Neural progenitor cell (in vitro differentiated cells): ENCODE results near the gene VAV3. TPM values are rescaled to one million over a fixed set of nuclear protein-coding genes. Genes with fewer than 3 reads are reported as not detected.

Source experiments
- DNase-seq: peaks from one replicate; pipeline ENCODE4 v3.0.0-alpha.2; 2016; ENCODE audit warnings: low spot score
- H2AFZ ChIP-seq: fragments of 200-600 bp; sonication (generic); replicated peaks from 2 replicates; pipeline ENCODE4 v1.6.1; 2016; ENCODE audit warnings: antibody characterized with exemption
- H3F3A ChIP-seq: fragments of 200-600 bp; sonication (generic); 2 replicates; pipeline ENCODE4 v1.6.1; 2016; ENCODE audit warnings: antibody characterized with exemption, low read depth
- H3K27ac ChIP-seq: fragments of 200-600 bp; sonication (generic); 2 replicates; pipeline ENCODE4 v1.5.1; 2016; ENCODE audit warnings: mild to moderate bottlenecking
- H3K27me3 ChIP-seq: fragments of 200-600 bp; sonication (generic); 2 replicates; pipeline ENCODE4 v1.6.1; 2016; ENCODE audit warnings: mild to moderate bottlenecking, moderate library complexity
- H3K36me3 ChIP-seq: fragments of 200-600 bp; sonication (generic); 2 replicates; pipeline ENCODE4 v1.5.1; 2016
- H3K4me1 ChIP-seq: fragments of 200-600 bp; sonication (generic); 2 replicates; pipeline ENCODE4 v1.6.1; 2016; ENCODE audit warnings: mixed run types
- H3K4me2 ChIP-seq: fragments of 200-600 bp; sonication (generic); 2 replicates; pipeline ENCODE4 v1.6.1; 2016
- H3K4me3 ChIP-seq: fragments of 200-600 bp; sonication (generic); 2 replicates; pipeline ENCODE4 v1.5.1; 2016
- H3K79me2 ChIP-seq: fragments of 200-600 bp; sonication (generic); 2 replicates; pipeline ENCODE4 v1.6.1; 2016; ENCODE audit warnings: low read depth
- H3K9ac ChIP-seq: fragments of 200-600 bp; sonication (generic); 2 replicates; pipeline ENCODE4 v1.6.1; 2016
- H3K9me3 ChIP-seq: fragments of 200-600 bp; sonication (generic); 2 replicates; pipeline ENCODE4 v1.5.1; 2016; ENCODE audit warnings: low read depth
- H4K20me1 ChIP-seq: fragments of 200-600 bp; sonication (generic); 2 replicates; pipeline ENCODE4 v1.6.1; 2016; ENCODE audit warnings: low read depth
- H3K27ac Mint-ChIP-seq: 3 replicates; pipeline ENCODE4 v1.8.0; 2021; ENCODE audit warnings: mixed read lengths
- H3K27me3 Mint-ChIP-seq: 2 replicates; pipeline ENCODE4 v1.8.0; 2022; ENCODE audit warnings: low read depth, mild to moderate bottlenecking, inconsistent platforms, moderate library complexity, mixed read lengths; ENCODE audit not compliant: insufficient read depth
- H3K36me3 Mint-ChIP-seq: 3 replicates; pipeline ENCODE4 v1.8.0; 2021; ENCODE audit warnings: mixed read lengths
- H3K4me1 Mint-ChIP-seq: 3 replicates; pipeline ENCODE4 v1.8.0; 2021; ENCODE audit warnings: mixed read lengths
- H3K4me3 Mint-ChIP-seq: 3 replicates; pipeline ENCODE4 v1.8.0; 2021; ENCODE audit warnings: mild to moderate bottlenecking, moderate library complexity, mixed read lengths
- H3K9me3 Mint-ChIP-seq: 3 replicates; pipeline ENCODE4 v1.8.0; 2020; ENCODE audit warnings: mixed read lengths
- EZH2 ChIP-seq: fragments of 200-600 bp; sonication (generic); IDR thresholded peaks from 2 replicates; pipeline ENCODE4 v1.6.1; 2017; ENCODE audit warnings: antibody characterized with exemption, mild to moderate bottlenecking, moderate library complexity
- EZH2phosphoT487 ChIP-seq: fragments of 200-600 bp; sonication (generic); IDR thresholded peaks from 2 replicates; pipeline ENCODE4 v1.6.1; 2017; ENCODE audit warnings: antibody characterized with exemption
- total RNA-seq: library from RNA; depleted of rRNA; stranded (reverse); fragments of >200 nt; gene quantifications from 2 replicates; pipeline ENCODE4 v1.2.3, GENCODE V29; 2015; ENCODE audit warnings: low replicate concordance
- TF ChIP-seq, protein P1 (sequence below): fragments of 200-600 bp; sonication (generic); IDR thresholded peaks from 2 replicates; pipeline ENCODE4 v1.5.1; 2017; ENCODE audit warnings: antibody characterized with exemption, mild to moderate bottlenecking

Gene VAV3
- total RNA-seq, 1 donor from 2014 or later = 1.7 TPM

DNA sequence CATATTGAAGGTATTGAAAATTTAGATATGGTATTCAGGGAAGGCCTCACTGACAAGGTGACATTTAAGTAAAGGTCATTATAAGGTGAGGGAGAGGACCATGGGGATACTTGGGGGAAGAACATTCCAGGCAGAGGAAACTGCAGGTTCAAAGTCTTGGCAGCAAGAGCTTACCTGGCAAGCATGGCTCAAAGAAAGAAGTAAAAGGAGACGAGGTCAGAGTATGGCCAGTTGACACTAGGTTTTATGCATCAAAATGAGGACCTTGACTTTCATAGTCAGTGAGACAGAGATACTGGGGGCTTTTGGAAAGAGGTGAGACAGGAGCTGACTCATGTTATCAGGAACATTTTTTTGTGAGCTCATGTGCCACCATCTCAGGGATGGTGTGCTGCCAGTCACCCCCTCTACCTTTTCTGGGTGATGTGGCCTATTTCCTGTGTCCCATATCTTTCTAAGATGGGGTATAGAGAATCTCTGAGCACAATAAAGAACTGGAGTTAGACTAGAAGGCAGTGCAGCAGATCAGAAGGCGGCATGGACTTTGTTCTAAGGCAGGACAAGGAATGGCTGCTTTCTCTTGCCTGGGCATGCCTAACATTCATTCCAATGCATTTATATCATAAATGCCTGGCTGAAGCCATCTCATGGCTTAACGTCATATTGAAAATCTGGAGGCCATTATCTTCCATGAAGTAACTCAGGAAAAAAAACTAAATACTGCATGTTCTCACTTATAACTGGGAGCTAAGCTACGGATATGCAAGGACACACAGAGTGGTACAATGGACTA, 417.4 kb downstream of the VAV3 start:
- no peak overlapping the region for H3K4me3 ChIP-seq
- DNase-seq = no peak

DNA sequence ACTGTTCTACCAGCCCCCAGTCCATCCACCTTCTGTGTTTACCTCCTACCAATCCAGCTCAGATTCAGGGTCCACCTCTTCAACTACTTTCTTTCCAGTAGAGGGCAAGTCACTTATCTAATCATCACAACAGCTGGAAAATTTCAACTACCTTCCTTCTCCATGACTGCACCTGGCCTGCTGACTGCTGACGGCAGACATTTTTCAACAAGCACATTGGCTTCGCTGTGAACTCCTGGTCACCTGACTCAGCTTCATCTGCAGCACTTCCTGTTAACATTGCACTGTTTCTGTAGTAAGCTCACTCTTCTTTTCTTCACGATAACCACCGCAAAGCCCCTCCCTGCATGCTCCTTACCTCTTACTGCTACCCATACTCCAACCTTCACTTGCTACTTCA, 418.4 kb downstream of the VAV3 start:
- Histone ChIP-seq H3K27ac (no peak overlapping the region), H2AFZ (no peak overlapping the region), H3K4me3 (no peak overlapping the region), H3K27me3 (no peaks in the 10 kb centered on the region), H3K36me3 (no peaks in the 10 kb centered on the region), H3K4me2 (no peak overlapping the region), H4K20me1 (no peaks in the 10 kb centered on the region), H3K9me3 (no peaks in the 10 kb centered on the region), H3K79me2 (no peaks in the 10 kb centered on the region), H3K9ac (no peak overlapping the region), H3F3A (no peaks in the 10 kb centered on the region), H3K4me1 (no peaks in the 10 kb centered on the region)
- no peak overlapping the region for H3K4me3 Mint-ChIP-seq
- no peak overlapping the region for H3K27ac Mint-ChIP-seq
- H3K27me3 Mint-ChIP-seq = no peaks in the 10 kb centered on the region
- H3K4me1 Mint-ChIP-seq = no peaks in the 10 kb centered on the region
- TF ChIP-seq EZH2phosphoT487 (no peak), EZH2 (no peak)
- TF ChIP-seq, protein P1, sequence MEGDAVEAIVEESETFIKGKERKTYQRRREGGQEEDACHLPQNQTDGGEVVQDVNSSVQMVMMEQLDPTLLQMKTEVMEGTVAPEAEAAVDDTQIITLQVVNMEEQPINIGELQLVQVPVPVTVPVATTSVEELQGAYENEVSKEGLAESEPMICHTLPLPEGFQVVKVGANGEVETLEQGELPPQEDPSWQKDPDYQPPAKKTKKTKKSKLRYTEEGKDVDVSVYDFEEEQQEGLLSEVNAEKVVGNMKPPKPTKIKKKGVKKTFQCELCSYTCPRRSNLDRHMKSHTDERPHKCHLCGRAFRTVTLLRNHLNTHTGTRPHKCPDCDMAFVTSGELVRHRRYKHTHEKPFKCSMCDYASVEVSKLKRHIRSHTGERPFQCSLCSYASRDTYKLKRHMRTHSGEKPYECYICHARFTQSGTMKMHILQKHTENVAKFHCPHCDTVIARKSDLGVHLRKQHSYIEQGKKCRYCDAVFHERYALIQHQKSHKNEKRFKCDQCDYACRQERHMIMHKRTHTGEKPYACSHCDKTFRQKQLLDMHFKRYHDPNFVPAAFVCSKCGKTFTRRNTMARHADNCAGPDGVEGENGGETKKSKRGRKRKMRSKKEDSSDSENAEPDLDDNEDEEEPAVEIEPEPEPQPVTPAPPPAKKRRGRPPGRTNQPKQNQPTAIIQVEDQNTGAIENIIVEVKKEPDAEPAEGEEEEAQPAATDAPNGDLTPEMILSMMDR = no peak
- no peaks in the 10 kb centered on the region for H3K9me3 Mint-ChIP-seq
- no peak for DNase-seq
- no peaks in the 10 kb centered on the region for H3K36me3 Mint-ChIP-seq

More for the DNA sequence above, 417.4 kb downstream of the VAV3 start:
- Histone ChIP-seq H3K79me2 (no peaks in the 10 kb centered on the region), H3F3A (no peaks in the 10 kb centered on the region), H2AFZ (no peak overlapping the region), H3K27me3 (no peaks in the 10 kb centered on the region), H3K9me3 (no peaks in the 10 kb centered on the region), H3K9ac (no peak overlapping the region), H4K20me1 (no peaks in the 10 kb centered on the region), H3K4me1 (no peaks in the 10 kb centered on the region), H3K4me2 (no peak overlapping the region), H3K36me3 (no peaks in the 10 kb centered on the region), H3K27ac (no peak overlapping the region)
- Mint-ChIP-seq H3K27ac (no peak overlapping the region), H3K4me3 (no peak overlapping the region), H3K4me1 (no peaks in the 10 kb centered on the region), H3K9me3 (no peaks in the 10 kb centered on the region), H3K27me3 (no peaks in the 10 kb centered on the region), H3K36me3 (no peaks in the 10 kb centered on the region)
- no peak for TF ChIP-seq EZH2
- TF ChIP-seq EZH2phosphoT487 = no peak
- TF ChIP-seq, protein P1 = no peak

DNA sequence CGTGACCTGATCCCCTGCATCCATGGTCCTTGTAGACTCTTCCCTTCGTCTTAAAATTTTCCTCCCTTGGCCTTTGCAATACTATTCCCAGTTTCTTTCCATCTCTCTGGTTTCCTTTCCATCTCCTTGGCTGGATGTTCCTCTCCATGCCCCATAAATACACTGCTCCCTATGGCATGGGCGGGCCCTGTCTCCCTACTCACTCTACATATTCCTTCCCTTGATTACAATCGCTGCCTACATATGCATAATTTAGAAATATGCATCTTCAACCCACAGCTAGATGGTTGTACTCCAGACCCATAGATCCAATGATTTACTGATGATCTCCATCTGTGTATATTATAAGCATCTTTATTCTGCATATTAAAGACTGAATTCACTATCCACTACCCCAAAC, 419.1 kb downstream of the VAV3 start:
- no peaks in the 10 kb centered on the region for H4K20me1 ChIP-seq
- no peak overlapping the region for H3K27ac ChIP-seq
- H3K27me3 ChIP-seq = no peaks in the 10 kb centered on the region
- no peak overlapping the region for H3K4me2 ChIP-seq
- H2AFZ ChIP-seq = no peak overlapping the region
- TF ChIP-seq, protein P1 = no peak
- TF ChIP-seq EZH2 (no peak), EZH2phosphoT487 (no peak)
- H3K79me2 ChIP-seq = no peaks in the 10 kb centered on the region
- H3K9me3 ChIP-seq = no peaks in the 10 kb centered on the region
- peaks cover 3% of the 10 kb centered on the region for H3K27me3 Mint-ChIP-seq
- no peak overlapping the region for H3K9ac ChIP-seq
- H3K9me3 Mint-ChIP-seq = no peaks in the 10 kb centered on the region
- no peak for DNase-seq
- H3K27ac Mint-ChIP-seq = no peak overlapping the region
- no peaks in the 10 kb centered on the region for H3K4me1 Mint-ChIP-seq
- H3K4me3 Mint-ChIP-seq = no peak overlapping the region
- no peak overlapping the region for H3K4me3 ChIP-seq
- H3F3A ChIP-seq = no peaks in the 10 kb centered on the region
- H3K36me3 ChIP-seq = no peaks in the 10 kb centered on the region
- no peaks in the 10 kb centered on the region for H3K4me1 ChIP-seq
- H3K36me3 Mint-ChIP-seq = no peaks in the 10 kb centered on the region
